Naive thymus-derived CD8-positive, alpha-beta T cell (primary cell): ENCODE measurements around the gene S1PR2. TPM values are rescaled to one million over a fixed set of nuclear protein-coding genes. Genes with fewer than 3 reads are reported as not detected.
A peak's percentile ranks its signal among the peaks of the same experiment; 100 is the strongest.
"Not testable (repeated sequence)": the region's sequence is repeated elsewhere in the genome, so short reads cannot be mapped to it uniquely, and the experiment has no call there.

ENCODE experiments used
- ATAC-seq, 2 donors: fragments of 150-1000 bp; cut with Tn5 transposase in 1 of 2; sonication (Bioruptor Pico), chemical (Tn5 transposase) in 1 of 2; 1 replicate in 1 of 2; 2 replicates in 1 of 2; pipeline ENCODE4 v1.10.0; 2021; ENCODE audit warnings: mild to moderate bottlenecking in 2 of 2, moderate library complexity in 2 of 2
- POLR2A ChIA-PET: fragments of 350-600 bp; sonication (Branson Sonifier 250); formaldehyde crosslinking; loops from one replicate; lab custom pipeline; 2021; ENCODE audit warnings: antibody characterized with exemption; lab: Charles Lee
- DNase-seq, 10 donors: peaks; one replicate each; pipeline versions ENCODE4 v3.0.0 to v3.0.0-alpha.2; 2020 to 2022
- H3K27ac Mint-ChIP-seq, 10 donors: one replicate each; pipeline ENCODE4 v1.8.0; 2020 to 2022; ENCODE audit warnings: mild to moderate bottlenecking in 10 of 10, mixed read lengths in 10 of 10, moderate library complexity in 4 of 10, inconsistent platforms in 1 of 10
- H3K27me3 Mint-ChIP-seq, 5 donors: one replicate each; pipeline ENCODE4 v1.8.0; 2021 to 2022; ENCODE audit warnings: mixed read lengths in 5 of 5
- H3K36me3 Mint-ChIP-seq, 3 donors: one replicate each; pipeline ENCODE4 v1.8.0; 2020 to 2022; ENCODE audit warnings: mixed read lengths in 3 of 3, mild to moderate bottlenecking in 2 of 3, inconsistent platforms in 1 of 3
- H3K4me1 Mint-ChIP-seq, 4 donors: one replicate each; pipeline ENCODE4 v1.8.0; 2021 to 2022; ENCODE audit warnings: mixed read lengths in 4 of 4
- H3K4me3 Mint-ChIP-seq, 10 donors: one replicate each; pipeline ENCODE4 v1.8.0; 2020 to 2022; ENCODE audit warnings: mild to moderate bottlenecking in 10 of 10, mixed read lengths in 10 of 10, moderate library complexity in 6 of 10, inconsistent platforms in 1 of 10
- H3K9me3 Mint-ChIP-seq, 9 donors: one replicate each; pipeline ENCODE4 v1.8.0; 2020 to 2022; ENCODE audit warnings: mixed read lengths in 9 of 9, mild to moderate bottlenecking in 3 of 9, inconsistent platforms in 1 of 9, moderate library complexity in 1 of 9
- polyA plus RNA-seq, 3 donors: library from polyadenylated mRNA; unstranded; fragments of 300-500 nt; fragmentation: Illumina TruSeq; gene quantifications; one replicate each; pipeline ENCODE4 v1.2.3, GENCODE V29; 2021
- total RNA-seq, 8 experiments: library from RNA in 2 of 8; stranded (reverse) in 2 of 8; gene quantifications; one replicate each; pipeline ENCODE4 v1.2.3 and lab custom pipeline; 2021 to 2026

The S1PR2 gene
- total and polyA plus RNA-seq, 5 experiments from 2014 or later, result 0.18 to 3.0 (median 0.60) TPM

DNA sequence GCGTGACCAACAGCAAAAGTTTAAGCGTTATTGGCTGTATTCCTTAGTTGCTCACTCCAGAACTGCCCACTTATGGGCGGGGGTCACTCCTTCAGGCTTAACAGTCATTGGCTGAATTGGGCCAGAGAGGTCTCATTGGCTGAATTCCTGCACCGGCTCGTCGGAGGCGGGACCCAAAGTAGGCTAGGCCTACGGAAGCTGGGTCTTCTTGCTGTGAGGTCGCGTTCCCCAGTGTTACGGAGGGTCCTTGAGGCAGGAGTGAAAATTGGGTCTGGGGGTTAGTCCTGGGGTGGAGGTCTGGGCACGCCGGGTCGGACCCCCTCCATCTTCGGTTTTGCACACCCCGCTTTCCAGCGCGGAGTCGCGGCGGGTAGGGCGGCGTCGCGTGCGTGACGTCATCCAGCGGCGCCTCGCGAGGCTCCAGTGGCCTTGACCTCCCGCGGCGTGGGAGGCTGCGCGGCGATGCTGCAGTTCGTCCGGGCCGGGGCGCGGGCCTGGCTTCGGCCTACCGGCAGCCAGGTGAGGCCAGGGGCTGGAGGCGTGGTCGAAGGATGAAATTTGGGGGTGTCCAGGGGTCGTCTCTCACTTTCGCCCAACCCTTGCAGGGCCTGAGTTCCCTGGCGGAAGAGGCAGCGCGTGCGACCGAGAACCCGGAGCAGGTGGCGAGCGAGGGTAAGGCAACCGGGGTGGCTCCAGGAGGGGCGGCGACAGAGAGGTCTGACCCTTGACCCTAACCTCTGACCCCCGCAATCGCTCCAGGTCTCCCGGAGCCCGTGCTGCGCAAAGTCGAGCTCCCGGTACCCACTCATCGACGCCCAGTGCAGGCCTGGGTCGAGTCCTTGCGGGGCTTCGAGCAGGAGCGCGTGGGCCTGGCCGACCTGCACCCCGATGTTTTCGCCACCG is 20.9 kb upstream of the S1PR2 start, which contains the start of gene MRPL4:
MRPL4 (plus strand) TSS at position 423 of the 903 bp plus-strand sequence; CDS start at position 463, 40 bp downstream.
- DNase-seq, result peak; percentile 86 to 98 (median 96)
- H3K9me3 Mint-ChIP-seq, result no peaks in the 10 kb centered on the region
- H3K27me3 Mint-ChIP-seq, result no peaks in the 10 kb centered on the region
- H3K27ac Mint-ChIP-seq, result peak within 1 kb of the TSS; percentile 89 to 99 (median 98)
- POLR2A ChIA-PET, result interaction anchor here (0.5 to 1.4 kb wide), 9 partner anchors 13 to 161 kb away, joined by 3 to 8 read pairs (median 4); partner anchors contain the start of genes DNMT1 and ICAM1
- peak; percentile 97 for ATAC-seq
- peak within 1 kb of the TSS; percentile 94 to 100 (median 98) for H3K4me3 Mint-ChIP-seq
- peaks cover 0 to 36% (median 6%) of the 10 kb centered on the region in 3 donors for H3K36me3 Mint-ChIP-seq
- peaks cover 7 to 33% (median 26%) of the 10 kb centered on the region in 4 donors for H3K4me1 Mint-ChIP-seq

DNA sequence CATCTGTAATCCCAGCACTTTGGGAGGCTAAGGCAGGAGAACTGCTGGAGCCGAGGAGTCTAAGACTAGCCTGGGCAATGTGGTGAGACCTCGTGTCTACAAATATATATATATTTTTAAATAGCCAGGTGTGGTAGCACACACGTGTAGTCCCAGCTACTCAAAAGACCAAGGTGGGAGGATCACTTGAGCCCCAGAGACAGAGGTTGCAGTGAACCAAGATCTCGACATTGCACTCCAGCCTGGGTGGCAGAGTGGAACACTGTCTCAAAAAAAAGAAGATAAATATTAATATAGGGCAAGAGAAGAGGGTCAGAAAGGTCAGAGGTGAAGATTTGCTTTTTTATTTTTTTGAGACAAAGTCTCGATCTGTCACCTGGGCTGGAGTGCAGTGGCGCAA is 15.4 kb upstream of the S1PR2 start:
- Mint-ChIP-seq H3K4me1 (peaks cover 0 to 11% (median 4%) of the 10 kb centered on the region in 4 donors), H3K27ac (no peak overlapping the region), H3K9me3 (no peaks in the 10 kb centered on the region), H3K27me3 (no peaks in the 10 kb centered on the region), H3K36me3 (no peaks in the 10 kb centered on the region), H3K4me3 (no peak overlapping the region)
- POLR2A ChIA-PET, result interaction anchor here (1.0 kb wide), 1 partner anchor 10 kb away, joined by 3 read pairs; no protein-coding TSS in a partner anchor
- DNase-seq (no peak), ATAC-seq (no peak)

DNA sequence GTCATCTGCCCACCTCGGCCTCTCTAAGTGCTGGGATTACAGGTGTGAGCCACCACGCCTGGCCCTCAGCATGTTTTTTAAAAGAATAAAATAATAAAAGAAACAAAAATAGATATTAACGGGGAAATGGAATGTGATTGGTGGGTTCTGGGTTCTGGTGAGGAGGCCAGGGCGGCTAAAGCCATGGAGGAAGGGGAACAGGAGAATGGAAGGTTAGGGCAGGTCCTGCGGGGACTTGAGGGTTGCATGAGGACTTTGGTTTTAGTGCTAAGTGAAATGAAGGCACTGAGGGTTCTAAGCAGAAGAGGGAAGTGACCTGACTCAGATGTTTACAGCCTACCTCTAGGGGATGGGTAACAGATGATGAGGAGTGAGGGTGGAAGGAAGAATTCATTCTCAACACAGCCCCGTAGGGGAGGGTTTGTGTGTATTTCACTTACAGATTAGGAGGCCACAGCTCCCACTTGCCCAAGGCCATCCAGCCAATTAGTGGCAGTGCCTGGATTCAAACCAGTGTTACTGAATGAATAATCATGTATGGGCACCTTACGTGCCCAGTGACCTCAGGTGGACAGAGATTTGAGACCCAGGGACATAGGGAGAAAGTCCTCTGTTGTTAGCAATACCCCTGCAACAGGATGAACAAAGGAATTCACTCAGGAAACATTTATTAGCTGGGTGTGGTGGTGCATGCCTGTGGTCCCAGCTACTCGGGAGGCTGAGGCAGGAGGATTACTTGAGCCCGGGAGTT is 14.2 kb upstream of the S1PR2 start:
- no peak for DNase-seq
- ATAC-seq, result no peak
- H3K36me3 Mint-ChIP-seq, result no peaks in the 10 kb centered on the region
- peak overlapping the region in 2 of 10 donors; percentile 33 to 56 for H3K27ac Mint-ChIP-seq
- H3K4me3 Mint-ChIP-seq, result no peak overlapping the region
- no peaks in the 10 kb centered on the region for H3K9me3 Mint-ChIP-seq
- POLR2A ChIA-PET, result no interaction called here
- no peaks in the 10 kb centered on the region for H3K27me3 Mint-ChIP-seq
- H3K4me1 Mint-ChIP-seq, result peaks cover 0 to 6% (median 2%) of the 10 kb centered on the region in 4 donors

- DNase-seq (no peak), ATAC-seq (no peak)
- H3K4me1 Mint-ChIP-seq, result peaks cover 0 to 10% (median 0%) of the 10 kb centered on the region in 4 donors
- H3K36me3 Mint-ChIP-seq, result no peaks in the 10 kb centered on the region
- no peak overlapping the region for H3K4me3 Mint-ChIP-seq
- H3K27ac Mint-ChIP-seq, result no peak overlapping the region
- H3K9me3 Mint-ChIP-seq, result no peaks in the 10 kb centered on the region
- POLR2A ChIA-PET, result no interaction called here
- no peaks in the 10 kb centered on the region for H3K27me3 Mint-ChIP-seq
Measured at GRCh38 chr19:10243606-10244005, 12.5 kb upstream of the S1PR2 start.

GRCh38 chr19:10241826-10242449 is 10.8 kb upstream of the S1PR2 start:
- H3K4me3 Mint-ChIP-seq, H3K27me3 Mint-ChIP-seq, H3K36me3 Mint-ChIP-seq, DNase-seq, POLR2A ChIA-PET, H3K27ac Mint-ChIP-seq, H3K9me3 Mint-ChIP-seq, ATAC-seq: not testable (repeated sequence)
- H3K4me1 Mint-ChIP-seq, result peaks cover 0 to 12% (median 1%) of the 10 kb centered on the region in 4 donors

- Mint-ChIP-seq H3K27ac (peak overlapping the region in 6 of 10 donors; percentile 21 to 82 (median 56)), H3K27me3 (no peaks in the 10 kb centered on the region), H3K36me3 (no peaks in the 10 kb centered on the region), H3K4me1 (peaks cover 8 to 30% (median 15%) of the 10 kb centered on the region in 4 donors), H3K9me3 (no peaks in the 10 kb centered on the region), H3K4me3 (peak overlapping the region in 1 of 10 donors; percentile 16)
- no peak for ATAC-seq
- POLR2A ChIA-PET, result no interaction called here
- DNase-seq, result no peak
Measured at GRCh38 chr19:10238172-10238783, 7.1 kb upstream of the S1PR2 start.

DNA sequence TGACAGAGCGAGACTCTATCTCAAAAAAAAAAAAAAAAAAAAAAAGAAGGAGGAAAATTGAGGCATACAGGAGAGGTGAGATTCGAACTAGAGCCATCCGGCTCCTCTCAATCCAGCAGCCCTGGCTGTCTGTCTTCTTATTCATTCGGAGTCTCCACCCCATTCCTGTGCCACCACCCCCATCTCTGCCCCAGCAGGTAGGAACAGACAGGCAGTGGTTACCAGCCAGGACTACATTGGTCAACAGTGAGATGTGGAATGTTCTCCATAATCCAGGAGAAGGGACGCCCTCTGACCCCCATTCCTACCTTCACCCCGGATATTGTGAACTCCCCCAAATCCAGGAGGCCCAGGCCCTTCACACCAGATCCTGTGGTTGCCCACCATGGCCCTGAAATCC is 6.6 kb upstream of the S1PR2 start:
- Mint-ChIP-seq H3K9me3 (no peaks in the 10 kb centered on the region), H3K27me3 (no peaks in the 10 kb centered on the region), H3K4me1 (peaks cover 8 to 30% (median 15%) of the 10 kb centered on the region in 4 donors), H3K4me3 (peak overlapping the region in 1 of 10 donors; percentile 16), H3K36me3 (no peaks in the 10 kb centered on the region), H3K27ac (peak overlapping the region in 5 of 10 donors; percentile 35 to 82 (median 59))
- DNase-seq, result no peak
- no peak for ATAC-seq
- POLR2A ChIA-PET, result interaction anchor here (0.7 kb wide), 1 partner anchor 162 kb away, joined by 4 read pairs; no protein-coding TSS in a partner anchor

GRCh38 chr19:10235409-10235808 is 4.3 kb upstream of the S1PR2 start:
- not testable (repeated sequence) for H3K27me3 Mint-ChIP-seq, H3K36me3 Mint-ChIP-seq, DNase-seq, ATAC-seq, H3K9me3 Mint-ChIP-seq
- peak overlapping the region in 9 of 10 donors; percentile 82 to 99 (median 97) for H3K27ac Mint-ChIP-seq
- POLR2A ChIA-PET, result interaction anchor here (0.7 to 2.5 kb wide), 8 partner anchors 15 to 128 kb away, joined by 3 to 9 read pairs (median 5); partner anchors contain the start of genes DNMT1, FDX2, MRPL4 and PPAN
- peak overlapping the region in 7 of 10 donors; percentile 36 to 91 (median 88) for H3K4me3 Mint-ChIP-seq
- peaks cover 8 to 40% (median 17%) of the 10 kb centered on the region in 4 donors for H3K4me1 Mint-ChIP-seq

DNA sequence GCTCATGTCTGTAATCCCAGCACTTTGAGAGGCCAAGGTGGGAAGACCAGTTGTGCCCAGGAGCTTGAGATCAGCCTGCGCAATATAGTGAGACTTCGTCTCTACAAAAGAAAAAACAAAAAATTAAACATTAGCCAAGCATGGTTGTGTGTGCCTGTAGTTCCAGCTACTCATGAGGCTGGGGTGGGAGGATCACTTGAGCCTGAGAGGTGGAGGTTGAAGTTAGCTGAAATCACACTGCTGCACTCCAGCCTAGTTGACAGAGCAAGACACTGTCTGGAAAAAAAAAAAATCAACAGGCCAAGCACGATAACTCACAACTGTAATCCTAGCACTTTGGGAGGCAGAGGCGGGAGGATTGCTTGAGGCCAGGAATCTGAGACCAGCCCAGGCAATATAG is 3.9 kb upstream of the S1PR2 start:
- no peaks in the 10 kb centered on the region for H3K9me3 Mint-ChIP-seq
- H3K36me3 Mint-ChIP-seq, result no peaks in the 10 kb centered on the region
- DNase-seq (no peak), ATAC-seq (no peak)
- H3K4me3 Mint-ChIP-seq, result peak overlapping the region in 7 of 10 donors; percentile 3 to 88 (median 36)
- H3K4me1 Mint-ChIP-seq, result peaks cover 8 to 43% (median 17%) of the 10 kb centered on the region in 4 donors
- POLR2A ChIA-PET, result interaction anchor here (0.7 to 2.5 kb wide), 7 partner anchors 15 to 858 kb away, joined by 3 to 8 read pairs (median 4); partner anchors contain the start of genes FDX2, MRPL4 and PPAN
- no peaks in the 10 kb centered on the region for H3K27me3 Mint-ChIP-seq
- H3K27ac Mint-ChIP-seq, result peak overlapping the region in 6 of 10 donors; percentile 57 to 97 (median 79)

GRCh38 chr19:10233946-10234345 is 2.8 kb upstream of the S1PR2 start:
- POLR2A ChIA-PET, result interaction anchor here (0.6 to 2.4 kb wide), 3 partner anchors 16 to 371 kb away, joined by 4 to 7 read pairs (median 4); no protein-coding TSS in a partner anchor

DNA sequence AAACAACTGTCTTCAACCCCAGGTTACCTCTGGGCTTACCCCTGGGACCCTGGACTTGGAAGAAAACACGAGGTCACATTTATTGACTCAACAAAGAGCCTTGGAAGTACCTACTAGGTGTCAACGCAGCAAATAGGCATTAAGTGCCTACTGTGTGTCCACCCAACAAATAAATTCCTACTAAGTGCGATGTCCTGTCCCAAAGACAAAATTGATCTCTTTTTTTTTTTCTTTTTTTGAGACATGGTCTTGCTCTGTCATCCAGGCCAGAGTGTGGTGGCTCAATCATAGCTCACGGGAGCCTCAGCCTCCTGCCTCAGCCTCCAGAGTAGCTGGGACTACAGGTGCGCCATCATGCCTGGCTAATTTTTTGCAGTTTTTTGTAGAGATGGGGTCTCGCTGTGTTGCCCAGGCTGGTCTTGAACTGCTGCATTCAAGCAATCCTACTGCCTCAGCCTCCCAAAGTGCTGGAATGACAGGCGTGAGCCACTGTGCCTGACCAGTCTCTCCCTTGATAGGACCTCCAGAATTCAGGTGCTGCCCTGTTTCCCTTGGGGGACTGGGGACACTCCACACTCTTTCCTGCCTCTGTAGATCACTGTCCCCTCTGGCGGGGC is 589 bp upstream of the S1PR2 start:
- Mint-ChIP-seq H3K27ac (peak overlapping the region in 8 of 10 donors; percentile 57 to 91 (median 80)), H3K4me1 (peaks cover 10 to 45% (median 27%) of the 10 kb centered on the region in 4 donors), H3K9me3 (no peaks in the 10 kb centered on the region), H3K4me3 (peak overlapping the region; percentile 69 to 93 (median 83)), H3K36me3 (no peaks in the 10 kb centered on the region), H3K27me3 (no peaks in the 10 kb centered on the region)
- ATAC-seq (no peak), DNase-seq (peak in 1 of 10 donors; percentile 30)
- POLR2A ChIA-PET, result interaction anchor here (0.6 kb wide), 1 partner anchor 24 kb away, joined by 3 read pairs; no protein-coding TSS in a partner anchor

More at GRCh38 chr19:10233946-10234345, 2.8 kb upstream of the S1PR2 start:
- H3K4me1 Mint-ChIP-seq, result peaks cover 12 to 46% (median 26%) of the 10 kb centered on the region in 4 donors
- no peak overlapping the region for H3K4me3 Mint-ChIP-seq
- ATAC-seq, result no peak
- H3K36me3 Mint-ChIP-seq, result no peaks in the 10 kb centered on the region
- DNase-seq, result no peak
- no peaks in the 10 kb centered on the region for H3K9me3 Mint-ChIP-seq
- H3K27me3 Mint-ChIP-seq, result no peaks in the 10 kb centered on the region
- peak overlapping the region in 2 of 10 donors; percentile 53 to 55 for H3K27ac Mint-ChIP-seq
